ENCODE results near the gene SIDT1.

The SIDT1 gene

DNA sequence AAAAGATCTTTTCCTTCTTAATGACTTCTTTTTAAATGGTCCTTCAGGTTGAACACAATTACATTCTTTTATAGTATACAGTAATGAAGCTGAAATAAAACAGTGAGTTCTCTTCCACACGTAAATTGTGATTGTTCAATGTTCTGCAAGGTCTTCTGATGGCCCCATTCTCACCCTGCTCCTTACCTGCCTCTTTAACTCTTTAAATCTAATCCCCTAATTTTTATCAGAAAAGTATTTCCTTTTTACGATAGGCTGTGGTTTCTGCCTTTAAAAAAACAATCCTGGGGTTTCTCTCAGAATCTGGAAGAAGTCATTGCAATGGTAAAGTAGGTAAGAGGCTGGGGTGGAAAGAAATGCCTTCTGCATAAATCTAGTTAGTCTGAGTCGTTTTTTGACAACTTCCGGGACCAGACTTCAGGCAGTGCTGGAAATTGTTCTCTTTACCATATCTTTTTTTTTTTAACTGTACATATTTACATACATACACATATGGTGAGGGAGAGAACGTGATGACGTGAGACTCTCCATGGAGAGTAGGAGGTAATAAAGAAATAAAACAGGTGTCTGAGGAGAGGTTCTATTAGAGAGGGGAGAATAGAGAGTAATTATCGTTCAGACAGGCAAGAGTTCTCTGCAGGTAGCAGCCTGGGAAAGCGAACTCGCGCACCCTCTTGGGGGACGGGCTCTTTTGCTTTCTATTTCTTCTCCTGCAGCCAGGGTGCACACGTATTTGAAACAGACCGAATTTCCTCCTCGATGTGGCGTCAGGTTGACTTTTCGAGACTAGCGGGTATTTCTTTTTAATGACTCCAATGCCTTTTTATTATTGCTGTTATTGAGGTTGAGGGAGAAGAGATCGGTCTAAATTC lies at the start of gene SIDT1:
SIDT1 (plus strand) TSS at position 730 of the 872 bp plus-strand sequence. CDS start 467 bp downstream, outside the sequence.
- DNase-seq (ENCODE audit: low spot score) = peak; percentile 52

DNA sequence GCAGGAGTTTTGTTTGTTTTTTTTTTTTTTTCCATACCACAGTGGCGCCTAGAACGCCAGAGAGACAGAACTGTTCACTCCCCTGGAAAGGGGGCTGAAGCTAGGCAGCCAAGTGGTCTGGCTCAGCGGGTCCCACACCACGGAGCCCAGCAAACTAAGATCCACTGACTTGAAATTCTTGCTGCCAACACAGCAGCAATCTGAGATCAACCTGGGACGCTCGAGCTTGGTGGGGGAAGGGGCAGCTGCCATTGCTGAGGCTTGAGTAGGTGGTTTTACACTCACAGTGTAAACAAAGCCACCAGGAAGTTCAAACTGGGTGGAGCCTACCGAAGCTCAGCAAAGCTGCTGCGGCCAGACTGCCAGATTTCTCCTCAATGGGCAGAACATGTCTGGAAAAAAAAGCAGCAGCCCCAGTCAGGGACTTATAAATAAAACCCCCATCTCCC lies 47.2 kb upstream of the SIDT1 start:
- no peak for DNase-seq (ENCODE audit: low spot score)

DNA sequence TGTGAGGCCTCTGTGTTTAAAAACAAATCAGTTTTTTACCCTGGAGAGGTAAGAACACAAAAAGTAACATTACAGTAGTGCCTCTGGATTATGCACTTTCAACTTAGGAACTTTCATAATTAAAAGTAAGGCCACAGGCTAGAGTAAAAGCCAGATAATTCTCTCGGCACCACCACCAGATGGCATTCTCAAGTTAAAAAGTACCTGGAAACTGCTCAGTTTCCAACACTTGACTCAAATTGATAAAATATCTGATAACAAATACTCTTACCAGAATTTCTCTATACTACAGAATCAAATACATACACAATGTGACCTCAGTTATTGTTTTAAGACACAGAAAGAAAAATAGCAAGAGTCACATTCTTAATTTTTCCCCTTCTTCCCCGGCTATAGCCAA lies 37.3 kb upstream of the SIDT1 start:
- peak; percentile 35 for DNase-seq (ENCODE audit: low spot score)

DNA sequence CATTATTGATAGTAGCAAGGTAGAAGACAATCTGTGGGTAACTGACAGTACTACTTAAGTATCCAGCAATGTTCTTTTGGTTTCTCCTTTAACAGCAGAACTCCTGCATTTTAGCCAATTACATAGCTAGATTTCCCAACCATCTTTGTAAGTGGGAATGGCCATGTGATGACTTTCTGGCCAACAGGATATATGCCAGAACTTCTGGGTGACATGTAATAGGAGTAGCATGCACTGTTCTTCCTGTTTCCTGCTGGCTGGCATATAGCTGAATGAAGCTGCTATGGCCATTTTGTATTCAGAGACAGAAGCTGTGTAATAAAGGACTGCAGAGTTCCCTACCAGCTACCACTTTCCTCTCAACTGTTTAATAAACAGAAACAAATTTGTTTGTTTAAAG lies 35.4 kb upstream of the SIDT1 start:
- DNase-seq (ENCODE audit: low spot score) = no peak

DNA sequence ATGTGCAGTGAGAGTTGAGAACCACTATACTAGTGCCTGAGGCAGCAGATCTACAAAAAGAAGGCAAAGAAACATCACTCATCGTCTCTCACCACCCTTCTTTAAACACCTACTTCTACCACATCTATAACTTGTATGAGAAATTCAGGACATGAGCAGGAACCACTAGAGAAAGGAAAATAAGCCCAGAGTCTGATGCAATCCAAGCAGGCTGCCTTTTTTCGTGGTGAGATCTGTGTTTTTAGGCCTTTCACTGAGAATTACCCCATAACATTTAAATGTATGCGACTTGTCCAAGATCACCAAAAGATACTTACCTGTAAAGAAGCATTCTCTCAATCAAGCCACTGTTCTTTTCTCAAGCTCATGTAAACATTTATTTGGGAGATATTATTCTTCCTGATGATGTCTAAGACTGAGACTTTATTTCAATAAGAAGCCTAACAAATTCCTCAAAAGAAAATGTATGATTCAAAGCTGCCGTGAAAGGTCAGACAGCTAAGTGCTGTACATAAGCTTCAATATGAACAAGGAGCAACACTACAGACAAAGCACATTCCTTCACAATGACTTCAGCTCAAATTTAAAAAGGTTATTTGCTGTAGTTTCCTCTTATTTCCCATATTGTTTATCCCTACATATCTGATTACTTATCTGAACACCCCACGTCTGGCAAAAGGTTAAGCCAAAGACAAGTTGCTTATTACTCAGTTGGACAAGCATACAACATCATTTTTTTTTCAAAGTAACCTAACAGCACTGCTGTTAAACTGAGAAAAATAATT lies 33.9 kb upstream of the SIDT1 start:
- DNase-seq (ENCODE audit: low spot score) = no peak

DNA sequence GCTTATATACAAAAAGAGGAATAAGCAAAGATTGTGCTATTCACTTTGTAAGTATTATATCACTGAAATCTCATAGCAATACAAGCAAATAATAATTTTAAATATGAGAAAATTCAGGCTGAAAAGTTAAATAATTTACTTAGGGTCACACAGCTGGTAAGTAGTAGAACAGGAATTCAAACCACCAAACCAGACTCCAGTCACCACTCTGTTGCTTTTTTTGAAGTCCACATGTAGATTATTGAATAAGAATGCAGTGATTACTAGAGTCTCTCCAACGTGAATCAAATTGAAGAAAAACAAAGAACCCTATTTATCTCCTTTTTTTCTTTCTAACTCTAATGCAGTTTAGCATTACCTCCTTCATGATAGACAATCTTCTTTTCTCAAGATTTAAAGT lies 33.3 kb upstream of the SIDT1 start:
- DNase-seq (ENCODE audit: low spot score) = no peak

DNA sequence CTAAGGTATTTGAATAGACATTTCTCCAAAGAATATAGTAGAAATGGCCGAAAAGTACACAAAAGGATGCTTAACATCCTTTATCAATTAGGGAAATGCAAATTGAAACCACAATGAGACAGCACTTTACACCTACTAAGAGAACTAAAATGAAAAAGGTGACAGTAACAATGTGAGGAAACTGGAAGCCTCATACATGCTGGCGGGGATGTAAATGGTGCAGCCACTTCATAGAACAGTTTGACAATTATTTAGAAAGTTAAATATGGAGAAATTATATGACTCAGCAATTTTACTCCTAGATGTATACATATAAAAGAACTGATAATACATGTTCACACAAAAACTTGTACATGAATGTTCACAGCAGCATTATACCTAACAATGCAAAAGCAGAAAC lies 30.8 kb upstream of the SIDT1 start:
- DNase-seq (ENCODE audit: low spot score) = no peak

DNA sequence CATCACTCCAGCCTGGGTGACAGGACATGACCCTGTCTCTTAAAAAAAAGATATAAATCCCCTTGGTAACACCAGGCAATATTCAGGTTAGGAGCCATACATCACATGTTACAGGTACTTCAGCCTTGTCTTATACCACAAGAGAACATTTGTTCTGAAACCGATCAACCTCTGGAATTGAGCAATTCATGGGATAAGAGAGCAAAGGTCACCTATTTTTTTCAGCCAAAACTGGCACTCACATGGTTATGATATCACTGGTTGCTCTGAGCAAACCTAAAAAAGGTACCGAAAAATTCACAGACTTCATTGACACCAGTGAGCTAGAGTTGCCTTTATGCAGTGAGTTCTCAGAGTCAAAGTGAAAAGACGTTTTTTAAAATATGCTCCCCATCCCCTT lies 26.5 kb upstream of the SIDT1 start:
- no peak for DNase-seq (ENCODE audit: low spot score)

DNA sequence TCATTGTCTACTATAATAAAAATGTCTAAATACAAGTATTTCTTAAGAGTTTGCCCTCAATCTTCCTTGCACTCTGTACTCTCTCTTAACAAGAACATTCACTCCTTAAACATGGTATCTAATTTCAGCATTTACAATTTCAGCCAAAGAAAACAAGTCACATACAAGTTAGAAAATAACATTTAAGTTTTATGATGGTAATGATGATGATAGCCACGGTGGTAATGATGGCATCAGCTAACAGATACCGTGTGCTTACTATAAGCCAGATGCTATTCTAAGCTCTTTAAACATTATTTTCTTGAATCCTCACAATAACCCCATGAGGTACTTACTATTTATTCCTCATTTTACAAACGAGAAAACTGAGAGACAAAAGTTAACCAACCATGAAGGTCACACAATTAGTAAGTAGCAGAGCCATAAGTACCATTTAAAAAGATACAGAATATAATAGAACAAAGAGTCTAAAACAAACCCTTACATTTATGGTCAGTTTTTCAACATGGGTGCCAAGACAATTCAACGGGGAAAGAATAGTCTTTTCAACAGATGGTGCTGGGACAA lies 24.8 kb upstream of the SIDT1 start:
- no peak for DNase-seq (ENCODE audit: low spot score)

DNA sequence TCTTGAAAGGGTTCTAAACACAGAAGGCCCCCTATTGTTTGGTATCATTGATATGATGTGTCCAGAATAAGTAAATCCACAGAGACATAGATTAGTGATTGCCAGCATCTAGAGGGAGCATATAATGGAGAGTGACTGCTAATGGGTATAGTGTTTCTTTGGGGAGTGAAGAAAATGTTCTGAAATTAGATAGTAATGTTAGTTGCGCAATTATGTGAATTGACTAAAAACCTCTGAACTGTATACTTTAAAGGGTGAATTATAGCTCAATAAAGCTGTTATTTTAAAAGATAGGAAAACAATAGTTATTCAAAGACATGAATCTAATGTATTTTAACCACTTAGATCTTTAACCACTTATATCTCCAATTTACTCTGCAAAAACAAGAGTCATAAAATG lies 23.4 kb upstream of the SIDT1 start:
- no peak for DNase-seq (ENCODE audit: low spot score)

DNA sequence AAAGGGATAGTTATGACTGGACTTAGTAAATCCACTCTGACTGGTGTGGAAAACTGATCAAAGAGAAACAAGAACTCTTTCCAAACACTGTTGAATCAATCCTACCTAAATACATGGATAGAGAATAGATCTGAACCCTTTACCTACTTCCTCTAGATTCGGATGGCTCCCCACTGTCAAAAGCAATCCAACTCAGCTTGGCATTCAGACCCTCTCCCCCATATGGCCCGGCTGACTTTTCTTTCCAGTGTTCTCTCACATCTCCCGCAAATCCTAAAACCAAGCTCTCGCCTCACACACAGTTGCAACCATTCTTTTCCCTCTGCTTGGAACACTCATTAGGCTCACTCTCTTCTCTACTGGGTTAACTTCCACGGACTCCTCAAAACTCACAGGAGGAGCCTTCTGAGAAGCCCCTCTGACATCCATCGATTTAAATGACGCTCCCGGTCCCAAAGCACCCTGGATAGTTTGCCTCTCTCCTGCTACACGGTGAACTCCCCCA lies 18.0 kb upstream of the SIDT1 start:
- no peak for DNase-seq (ENCODE audit: low spot score)

DNA sequence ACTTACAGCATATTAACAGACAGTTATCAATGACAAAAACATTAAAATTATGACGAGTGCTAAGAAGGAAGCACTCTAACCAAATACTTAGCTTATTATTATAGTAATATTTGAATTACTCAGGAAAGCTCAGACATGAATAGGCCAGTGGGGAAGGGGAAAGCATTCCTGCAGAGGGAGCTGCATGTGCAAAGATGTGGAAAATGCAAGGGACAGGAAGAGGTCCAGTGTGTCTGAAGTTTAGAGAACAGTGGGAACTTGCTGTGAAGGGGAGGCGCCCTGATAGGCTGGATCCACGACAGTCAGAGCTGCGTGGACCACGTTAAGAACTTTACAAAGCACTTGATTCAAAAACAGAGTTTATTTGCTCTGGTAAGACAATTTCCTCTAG lies 16.2 kb upstream of the SIDT1 start:
- DNase-seq (ENCODE audit: low spot score) = peak; percentile 19

DNA sequence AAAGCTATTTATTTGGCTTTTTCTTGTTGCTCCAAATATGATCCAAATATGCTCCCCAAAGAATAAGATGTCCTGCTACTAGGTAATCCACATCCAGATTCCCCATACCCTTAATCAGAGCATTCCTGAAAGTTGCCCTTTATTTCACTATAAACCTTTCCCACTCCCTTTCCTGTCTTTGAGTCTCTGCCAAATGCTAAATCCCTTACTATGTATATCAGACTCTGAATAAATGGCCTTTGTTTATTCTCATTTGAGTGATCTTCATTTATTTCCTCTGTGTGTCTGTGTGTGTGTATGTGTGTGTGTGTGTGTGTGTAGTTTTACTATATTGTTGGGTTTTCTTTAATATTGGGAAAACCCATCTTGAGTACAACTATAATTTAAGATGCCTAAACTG lies 10.4 kb upstream of the SIDT1 start:
- DNase-seq (ENCODE audit: low spot score) = no peak

DNA sequence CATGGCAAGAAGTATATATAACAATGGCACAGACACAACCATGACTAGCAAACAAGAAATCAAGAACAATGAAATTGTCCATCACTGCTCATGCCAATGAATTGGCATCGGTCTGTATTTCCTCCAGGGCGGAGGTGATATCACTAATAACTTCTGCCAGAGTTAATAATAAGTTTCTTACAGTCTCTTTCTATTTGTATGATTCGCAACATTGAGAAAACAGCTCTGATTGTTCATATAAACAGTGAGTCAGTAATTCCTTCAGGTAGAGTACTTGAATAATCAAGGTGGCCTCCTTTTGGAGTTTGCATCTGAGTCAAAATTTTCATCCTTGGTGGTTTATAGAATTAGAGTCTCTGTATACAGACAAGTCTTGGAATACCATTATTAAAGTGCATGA lies 9.1 kb upstream of the SIDT1 start:
- no peak for DNase-seq (ENCODE audit: low spot score)

DNA sequence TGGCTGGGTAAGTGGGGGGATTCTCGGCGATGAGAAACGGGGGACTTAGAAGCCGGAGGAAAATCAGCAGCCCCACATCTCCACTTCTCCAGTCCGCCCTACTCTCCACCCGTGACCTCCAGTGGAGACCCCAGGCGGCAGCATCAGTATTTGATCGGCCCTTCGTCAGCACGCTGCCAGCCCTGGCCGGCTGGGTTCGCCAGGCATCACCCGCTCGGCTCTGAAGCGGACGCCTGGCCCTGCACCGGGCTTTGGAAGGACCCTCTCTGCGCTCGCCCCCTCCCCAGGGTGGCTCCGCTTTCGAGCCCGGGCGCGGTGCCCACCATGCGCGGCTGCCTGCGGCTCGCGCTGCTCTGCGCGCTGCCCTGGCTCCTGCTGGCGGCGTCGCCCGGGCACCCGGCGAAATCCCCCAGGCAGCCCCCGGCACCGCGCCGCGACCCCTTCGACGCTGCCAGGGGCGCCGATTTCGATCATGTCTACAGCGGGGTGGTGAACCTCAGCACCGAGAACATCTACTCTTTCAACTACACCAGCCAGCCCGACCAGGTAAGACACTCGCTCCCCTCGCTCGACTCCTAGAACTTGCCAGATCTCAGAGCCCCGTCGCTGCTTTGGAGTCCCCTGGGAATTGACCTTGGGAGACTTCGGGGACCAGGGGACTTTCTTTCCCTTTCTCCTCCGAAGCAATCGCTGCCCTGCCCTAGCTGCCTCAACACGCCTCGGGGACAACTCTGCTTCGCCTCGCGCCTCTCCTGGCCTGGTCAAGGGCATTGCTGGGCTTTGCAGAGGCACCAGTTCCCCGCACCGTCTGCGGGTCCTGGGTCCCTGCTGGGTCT lies 561 bp downstream of the SIDT1 start:
- peak; percentile 32 for DNase-seq (ENCODE audit: low spot score)

DNA sequence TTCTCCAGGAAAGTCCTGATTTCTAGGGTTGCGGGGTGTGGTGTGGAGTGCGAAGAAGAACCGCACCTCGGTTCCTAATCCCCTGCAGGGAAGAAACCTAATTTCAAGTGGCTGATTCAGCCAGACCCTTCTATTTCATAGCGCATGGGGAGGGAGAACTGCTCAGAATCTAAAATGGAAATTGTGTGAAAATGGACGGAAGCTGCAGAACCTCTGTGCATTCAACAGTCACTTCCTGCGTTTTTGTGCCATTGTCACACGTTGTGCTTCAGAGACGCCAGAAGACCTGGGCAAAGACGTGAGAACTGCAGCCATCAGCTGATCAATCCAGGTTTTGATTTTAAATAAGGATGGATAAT lies 1.2 kb downstream of the SIDT1 start:
- DNase-seq (ENCODE audit: low spot score) = peak; percentile 17

DNA sequence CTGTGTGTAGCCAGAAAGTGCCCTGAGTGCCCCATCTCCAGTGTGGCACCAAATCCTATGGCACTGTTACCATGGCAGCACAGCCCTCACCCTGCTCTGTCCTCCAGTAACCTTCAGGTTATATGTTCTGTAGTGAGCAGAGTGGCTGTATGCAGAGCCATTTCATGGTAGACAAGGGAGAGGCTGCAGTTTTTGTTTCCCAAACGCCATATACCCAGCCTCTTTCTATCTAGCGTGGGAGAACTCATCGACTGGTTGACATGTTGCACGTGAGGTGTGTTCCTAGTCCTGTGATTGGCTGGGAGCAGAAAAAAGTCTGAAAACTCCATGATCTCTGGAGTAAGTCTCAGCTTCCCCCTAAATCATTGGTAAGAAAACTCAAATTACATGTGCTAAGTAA lies 2.0 kb downstream of the SIDT1 start:
- DNase-seq (ENCODE audit: low spot score) = peak; percentile 11

DNA sequence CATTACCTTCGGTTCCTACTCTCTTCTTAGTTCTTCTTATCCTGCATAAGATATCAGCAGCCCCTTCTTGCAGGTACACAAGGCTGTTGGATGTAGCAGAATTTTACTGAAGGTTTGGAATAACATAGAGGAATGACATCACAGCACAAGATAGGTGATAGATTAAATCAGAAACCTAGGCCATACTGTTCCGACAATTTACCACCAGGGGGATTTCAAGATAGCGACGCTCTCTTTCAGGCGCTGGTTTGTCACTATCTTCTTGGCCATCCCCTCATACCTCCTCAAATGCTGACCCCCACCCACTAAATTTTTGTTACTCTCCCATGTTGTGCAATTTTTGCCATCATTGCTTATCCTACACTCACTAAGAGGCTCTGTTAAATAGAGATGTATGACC lies 3.5 kb downstream of the SIDT1 start:
- no peak for DNase-seq (ENCODE audit: low spot score)

DNA sequence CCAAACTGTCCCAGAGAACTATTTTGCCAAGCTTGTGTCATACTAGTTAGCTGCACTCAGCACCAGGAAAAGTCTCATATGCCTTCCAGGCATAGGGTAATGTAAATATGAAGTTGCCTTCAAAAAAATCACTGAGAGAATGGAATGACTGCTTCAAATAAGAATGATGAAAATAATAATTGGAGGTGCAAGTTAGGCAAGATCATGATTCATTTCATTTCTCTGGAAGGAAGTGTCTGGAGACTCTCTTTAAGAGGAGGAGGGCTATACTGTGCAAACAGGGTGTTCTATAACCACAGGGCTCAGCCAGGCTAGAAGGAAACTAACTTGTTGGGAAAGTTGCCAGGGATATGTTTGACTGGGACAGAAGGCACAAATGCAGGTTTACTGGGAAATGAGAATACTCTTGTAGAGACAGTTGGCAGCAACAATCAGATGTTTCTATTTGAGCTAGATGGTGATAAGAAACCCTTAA lies 4.3 kb downstream of the SIDT1 start:
- DNase-seq (ENCODE audit: low spot score) = no peak

DNA sequence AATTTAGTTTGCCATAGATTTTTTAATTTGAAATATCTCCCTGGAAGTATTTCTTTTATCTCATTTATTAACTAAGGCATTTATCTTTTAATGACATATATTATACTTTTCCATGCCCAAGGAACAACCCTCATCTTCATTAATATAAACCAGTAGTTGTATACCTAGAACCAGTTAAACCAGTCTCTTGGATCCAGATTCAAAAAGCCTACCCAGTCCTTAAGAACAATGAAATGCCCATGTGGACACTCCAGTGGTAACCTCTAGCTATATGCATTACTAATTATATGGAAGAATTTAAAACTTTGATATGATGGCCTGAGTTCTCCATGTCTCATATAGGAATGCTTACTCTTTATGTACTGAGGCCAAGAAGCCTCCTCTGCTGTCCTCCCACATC lies 4.8 kb downstream of the SIDT1 start:
- no peak for DNase-seq (ENCODE audit: low spot score)

DNA sequence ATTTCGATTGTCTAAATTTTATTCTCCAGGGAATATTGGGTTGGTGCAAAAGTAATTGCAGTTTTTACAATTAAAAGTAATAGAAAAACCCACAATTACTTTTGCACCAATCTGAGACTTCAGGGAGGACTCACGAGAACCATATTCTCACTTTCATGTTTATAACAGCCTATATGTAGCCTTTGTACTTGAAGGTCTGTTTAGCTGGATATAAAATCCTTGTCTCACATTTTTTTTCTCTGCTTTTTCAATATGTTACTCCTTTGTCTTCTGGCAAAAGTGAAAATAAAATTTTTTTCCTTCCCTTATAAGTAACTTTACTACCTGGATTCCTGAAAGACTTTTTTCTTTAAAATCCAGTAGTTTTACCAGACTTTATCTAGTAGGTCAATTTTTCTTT lies 9.2 kb downstream of the SIDT1 start:
- no peak for DNase-seq (ENCODE audit: low spot score)

DNA sequence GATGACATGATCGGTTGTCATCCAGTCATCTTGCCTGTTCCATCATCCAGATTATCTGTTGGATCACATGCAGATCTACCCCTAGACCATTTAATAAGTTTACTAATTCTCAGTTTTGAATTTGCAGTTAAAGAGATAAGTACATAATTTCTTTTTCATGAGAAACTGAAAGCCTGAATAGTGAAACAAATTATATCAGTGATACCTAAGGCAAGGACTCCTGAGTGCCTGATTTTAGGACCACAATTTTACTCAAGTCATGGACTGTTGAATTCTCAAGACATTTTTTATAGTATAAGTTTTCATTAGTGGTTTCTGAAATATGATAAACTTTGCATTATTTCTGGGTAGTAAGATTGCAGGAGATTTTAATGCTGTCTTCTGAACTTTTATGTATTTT lies 13.2 kb downstream of the SIDT1 start:
- DNase-seq (ENCODE audit: low spot score) = no peak
